ENCODE results near the gene KRTAP5-11.
"Not testable (repeated sequence)": the region's sequence is repeated elsewhere in the genome, so short reads cannot be mapped to it uniquely, and the experiment has no call there.

GRCh38 chr11:71628943-71629342, 46.3 kb upstream of the KRTAP5-11 start:
- TF ChIP-seq EZH2phosphoT487 (IDR thresholded peaks at IDR 0.05; ENCODE audit: borderline replicate concordance); CTCF (conservative IDR thresholded peaks at IDR 0.05; ENCODE audit: low read length): not testable (repeated sequence)

All from Loucy (cell line).